GM18909 (cell line): Measurements from ENCODE around the gene HSD17B14.
"Not testable (repeated sequence)": the region's sequence is repeated elsewhere in the genome, so short reads cannot be mapped to it uniquely, and the experiment has no call there.

ENCODE experiments used
- ATAC-seq: cut with Tn5 transposase; IDR thresholded peaks from one replicate; pipeline ENCODE4 v1.9.1; 2021; ENCODE audit warnings: mild to moderate bottlenecking; ENCODE audit not compliant: unreplicated experiment, poor library complexity

The HSD17B14 gene

GRCh38 chr19:48802623-48803022, 33.7 kb downstream of the HSD17B14 start:
- ATAC-seq, result no peak

DNA sequence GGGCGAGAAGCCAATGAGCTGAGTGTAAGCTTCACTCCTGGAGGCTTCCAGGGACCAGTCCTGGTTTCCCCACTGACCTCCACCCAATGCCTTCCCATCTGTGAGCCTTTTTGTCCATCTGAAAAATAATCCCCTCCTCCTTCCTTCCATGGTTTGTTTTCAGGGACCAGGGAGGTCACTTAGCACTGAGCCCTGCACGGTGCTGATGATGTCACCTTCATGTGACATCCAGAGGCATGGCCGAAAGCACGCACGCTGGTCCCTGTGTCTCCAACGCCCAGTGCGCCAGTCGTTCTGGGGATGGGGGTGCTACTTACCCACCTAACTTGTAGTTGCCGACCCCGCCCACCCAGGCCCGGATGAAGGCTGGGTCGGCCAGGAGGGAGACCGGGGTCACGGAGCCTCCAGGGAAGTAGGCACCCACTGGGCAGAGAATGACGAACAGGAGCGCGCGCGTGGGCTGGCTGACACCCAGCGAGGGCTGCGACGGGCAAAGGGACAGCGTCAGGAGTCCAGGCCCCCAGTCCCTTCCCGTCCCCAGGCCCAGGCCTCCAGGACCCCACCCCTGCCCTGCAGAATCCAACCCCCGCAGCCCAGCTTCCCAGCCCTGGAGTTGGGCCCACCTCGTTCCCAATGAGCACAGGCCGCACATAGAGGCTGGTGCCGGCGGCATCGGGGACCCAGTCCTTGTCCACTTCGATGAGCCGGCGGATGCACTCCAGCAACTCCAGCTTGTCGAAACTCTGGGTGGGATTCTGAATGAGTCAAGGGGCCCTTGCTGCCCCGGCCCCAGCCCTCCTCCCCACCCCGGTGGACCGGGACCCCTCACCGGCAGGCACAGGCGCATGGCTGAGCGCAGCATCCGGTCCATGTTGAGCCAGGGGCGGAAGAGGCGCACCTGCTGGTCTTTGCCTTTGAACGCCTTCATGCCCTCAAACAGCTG, 36.7 kb downstream of the HSD17B14 start:
- ATAC-seq, result no peak

- no peak for ATAC-seq
These were observed 37.4 kb downstream of the HSD17B14 start for GRCh38 chr19:48798937-48799336.

DNA sequence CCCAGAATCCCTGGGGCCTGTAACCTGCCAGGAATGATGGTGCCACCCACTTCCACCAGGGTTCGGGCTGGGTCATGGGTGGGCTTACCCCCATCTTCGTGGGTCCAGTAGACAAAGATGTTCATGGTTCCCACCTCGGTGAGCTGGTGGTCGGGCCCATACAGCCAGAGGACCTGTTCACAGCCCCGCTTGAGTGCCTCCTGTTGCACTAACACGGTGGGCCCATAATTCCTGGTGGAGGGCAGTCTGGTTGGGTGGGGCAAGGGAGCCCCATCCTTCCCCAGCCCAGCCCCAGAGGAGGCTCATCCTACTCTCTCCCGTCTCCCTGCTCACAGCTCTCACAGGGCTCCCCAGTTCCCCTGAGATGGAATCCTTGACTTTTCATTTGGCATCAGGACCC, 39.2 kb downstream of the HSD17B14 start:
- ATAC-seq, result no peak

GRCh38 chr19:48796298-48797083, 39.8 kb downstream of the HSD17B14 start:
- no peak for ATAC-seq

DNA sequence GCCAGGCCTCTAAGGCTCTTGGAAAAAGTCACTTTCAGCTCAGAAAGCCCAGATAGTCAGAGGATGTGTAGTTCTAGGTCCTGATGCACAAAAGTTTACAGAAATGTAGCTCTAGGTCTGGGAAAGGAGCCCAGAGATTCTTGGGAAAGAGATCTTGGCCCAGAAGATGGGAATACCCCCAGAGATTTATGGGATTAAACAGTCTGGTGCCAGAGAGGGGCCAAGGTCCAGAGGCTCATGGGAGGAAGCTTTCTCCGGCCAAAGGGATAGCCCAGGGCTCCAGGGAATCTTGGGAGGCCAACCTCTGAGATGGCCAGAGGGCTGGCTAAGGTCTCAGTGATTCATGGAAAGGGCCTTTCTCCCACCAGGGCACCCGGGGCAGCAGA, 40.6 kb downstream of the HSD17B14 start:
- ATAC-seq, result no peak

GRCh38 chr19:48795055-48795684, 41.1 kb downstream of the HSD17B14 start:
- peak; percentile 78 for ATAC-seq

DNA sequence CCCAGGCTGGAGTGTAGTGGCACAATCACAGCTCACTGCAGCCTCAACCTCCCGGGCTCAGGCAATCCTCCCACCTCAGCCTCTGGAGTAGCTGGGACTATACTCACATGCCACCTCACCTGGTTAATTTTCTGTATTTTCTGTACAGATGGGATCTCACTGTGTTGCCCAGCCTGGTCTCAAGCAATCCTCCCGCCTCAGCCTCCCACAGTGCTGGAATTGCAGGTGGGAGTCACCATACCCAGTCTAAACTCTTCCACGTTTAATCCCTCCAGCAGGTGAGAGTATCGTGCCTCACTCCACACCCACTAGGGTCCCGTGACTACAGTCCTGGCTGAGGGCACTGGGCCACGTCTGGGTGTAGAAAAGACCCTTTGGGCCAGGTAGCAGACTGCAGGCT, 42.0 kb downstream of the HSD17B14 start:
- no peak for ATAC-seq

DNA sequence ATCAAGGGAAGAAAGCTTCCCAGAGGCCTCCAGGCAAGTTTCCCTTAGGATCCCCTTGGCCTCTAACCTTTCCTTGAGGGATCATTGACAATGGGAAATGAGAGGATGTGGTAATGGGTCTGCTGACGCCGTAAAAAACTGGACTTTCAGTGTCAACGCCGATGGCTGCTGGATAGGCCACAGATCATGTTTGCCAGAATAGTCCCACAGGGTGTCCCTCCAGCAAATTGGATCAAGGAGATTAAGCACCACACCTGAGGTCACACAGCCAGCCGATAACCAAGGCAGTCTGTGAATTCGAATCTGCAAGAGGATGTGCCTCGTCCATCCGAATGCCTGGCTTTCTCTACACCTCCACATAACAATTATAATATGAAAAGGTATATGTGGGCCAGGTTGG, 43.0 kb downstream of the HSD17B14 start:
- ATAC-seq, result no peak

GRCh38 chr19:48787331-48787730, 49.0 kb downstream of the HSD17B14 start:
- ATAC-seq, result not testable (repeated sequence)

DNA sequence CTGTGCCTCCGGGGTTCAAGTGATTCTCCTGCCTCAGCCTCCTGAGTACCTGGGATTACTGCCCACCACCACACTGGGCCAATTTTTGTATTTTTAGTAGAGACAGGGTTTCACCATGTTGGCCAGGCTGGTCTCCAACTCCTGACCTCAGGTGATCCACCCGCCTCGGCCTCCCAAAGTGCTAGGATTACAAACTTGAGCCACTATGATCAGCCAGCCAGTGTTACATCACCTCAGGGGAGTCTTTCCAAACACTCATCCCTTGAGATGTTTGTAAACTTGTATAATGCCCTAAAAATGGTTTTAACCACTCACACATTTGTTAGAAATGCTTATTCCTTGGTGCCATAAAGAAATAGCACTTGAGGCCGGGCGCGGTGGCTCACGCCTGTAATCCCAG, 49.9 kb downstream of the HSD17B14 start:
- ATAC-seq, result not testable (repeated sequence)

- ATAC-seq, result no peak
These were observed 51.8 kb downstream of the HSD17B14 start for GRCh38 chr19:48784527-48784926.

GRCh38 chr19:48780631-48781391, 55.5 kb downstream of the HSD17B14 start:
- no peak for ATAC-seq

- no peak for ATAC-seq
These were observed 56.7 kb downstream of the HSD17B14 start for GRCh38 chr19:48779636-48780035.

- ATAC-seq, result no peak
These were observed 58.6 kb downstream of the HSD17B14 start for GRCh38 chr19:48777720-48778119.

GRCh38 chr19:48777139-48777538, 59.2 kb downstream of the HSD17B14 start:
- ATAC-seq, result no peak

GRCh38 chr19:48772503-48772953, 63.8 kb downstream of the HSD17B14 start:
- ATAC-seq, result no peak

DNA sequence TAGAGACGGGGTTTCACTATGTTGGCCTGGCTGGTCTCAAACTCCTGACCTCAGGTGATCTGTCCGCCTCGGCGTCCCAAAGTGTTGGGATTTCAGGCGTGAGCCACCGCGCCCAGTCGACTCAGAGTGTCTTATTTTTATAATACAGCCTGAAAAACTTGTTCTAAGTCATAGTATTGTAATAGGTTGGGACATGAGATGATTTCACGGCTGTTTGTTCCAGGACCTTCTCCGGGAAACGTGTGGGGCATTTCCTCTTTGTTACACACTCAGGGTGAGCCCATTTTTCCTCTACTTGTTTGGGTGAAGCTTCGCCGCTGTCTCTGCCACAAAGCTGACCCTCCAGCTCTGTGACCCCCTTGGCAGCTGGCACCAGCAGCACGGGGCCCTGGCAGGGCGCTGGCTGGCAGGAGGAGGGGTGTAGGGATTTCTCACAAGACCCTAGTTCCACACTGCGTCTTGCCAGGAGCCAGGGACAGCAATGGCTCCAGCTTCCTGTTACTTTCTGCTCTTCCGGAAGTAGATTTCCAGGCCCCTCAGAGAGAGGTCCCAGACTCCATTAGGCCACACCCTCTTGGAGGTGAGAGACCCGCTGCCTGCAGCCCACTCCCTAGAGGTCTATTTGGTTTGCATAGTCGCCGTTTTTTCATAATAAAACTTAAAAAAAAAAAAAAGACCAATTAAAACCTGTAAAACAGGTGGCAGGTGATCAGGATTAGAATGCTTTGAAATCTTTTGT, 65.4 kb downstream of the HSD17B14 start:
- no peak for ATAC-seq

GRCh38 chr19:48770266-48770665, 66.0 kb downstream of the HSD17B14 start:
- no peak for ATAC-seq
